HEK293 (cell line): Measurements from ENCODE around the gene RYR2.

Source experiments
- HOXC10 ChIP-seq: sonication (generic); formaldehyde crosslinking; IDR thresholded peaks from 2 replicates; pipeline ENCODE4 v1.8.1; 2023; ENCODE audit warnings: mild to moderate bottlenecking, missing genetic modification reagents
- MEIS1 ChIP-seq: sonication (generic); formaldehyde crosslinking; IDR thresholded peaks from 2 replicates; pipeline ENCODE4 v1.8.1; 2022; ENCODE audit warnings: missing genetic modification reagents, mild to moderate bottlenecking, borderline replicate concordance
- ZNF544 ChIP-seq: fragments of 450-650 bp; formaldehyde crosslinking; IDR thresholded peaks from 2 replicates; pipeline ENCODE4 v1.5.0; 2017; ENCODE audit warnings: missing biosample characterization, missing genetic modification characterization
- TF ChIP-seq, protein P1 (sequence below): fragments of 450-650 bp; formaldehyde crosslinking; IDR thresholded peaks from 2 replicates; pipeline ENCODE4 v1.5.1; 2016; ENCODE audit warnings: missing biosample characterization, missing genetic modification characterization
- TF ChIP-seq, protein P2 (sequence below): fragments of 450-650 bp; formaldehyde crosslinking; IDR thresholded peaks from 2 replicates; pipeline ENCODE4 v1.5.1; 2016; ENCODE audit warnings: missing biosample characterization, missing genetic modification characterization

DNA sequence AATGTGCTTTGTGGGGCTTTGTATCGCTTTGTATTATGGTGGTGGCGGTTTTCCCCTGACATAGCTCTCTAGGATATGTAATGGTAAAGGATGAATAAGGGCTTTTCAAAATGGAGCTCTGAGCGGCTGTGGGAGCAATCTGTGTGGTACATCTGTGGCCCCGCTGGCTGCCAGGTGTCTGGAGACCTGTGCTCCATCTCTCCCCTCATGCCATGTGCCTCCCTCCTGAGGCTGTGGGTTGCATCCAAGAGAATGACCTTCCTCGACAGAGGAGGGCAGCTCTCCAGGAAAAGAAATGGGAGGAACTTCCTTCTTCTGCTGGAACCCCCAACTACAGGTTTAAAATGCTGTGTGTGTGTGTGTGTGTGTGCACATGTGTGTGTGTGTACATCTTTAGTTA is 78.7 kb downstream of the RYR2 start:
- TF ChIP-seq, protein P1, sequence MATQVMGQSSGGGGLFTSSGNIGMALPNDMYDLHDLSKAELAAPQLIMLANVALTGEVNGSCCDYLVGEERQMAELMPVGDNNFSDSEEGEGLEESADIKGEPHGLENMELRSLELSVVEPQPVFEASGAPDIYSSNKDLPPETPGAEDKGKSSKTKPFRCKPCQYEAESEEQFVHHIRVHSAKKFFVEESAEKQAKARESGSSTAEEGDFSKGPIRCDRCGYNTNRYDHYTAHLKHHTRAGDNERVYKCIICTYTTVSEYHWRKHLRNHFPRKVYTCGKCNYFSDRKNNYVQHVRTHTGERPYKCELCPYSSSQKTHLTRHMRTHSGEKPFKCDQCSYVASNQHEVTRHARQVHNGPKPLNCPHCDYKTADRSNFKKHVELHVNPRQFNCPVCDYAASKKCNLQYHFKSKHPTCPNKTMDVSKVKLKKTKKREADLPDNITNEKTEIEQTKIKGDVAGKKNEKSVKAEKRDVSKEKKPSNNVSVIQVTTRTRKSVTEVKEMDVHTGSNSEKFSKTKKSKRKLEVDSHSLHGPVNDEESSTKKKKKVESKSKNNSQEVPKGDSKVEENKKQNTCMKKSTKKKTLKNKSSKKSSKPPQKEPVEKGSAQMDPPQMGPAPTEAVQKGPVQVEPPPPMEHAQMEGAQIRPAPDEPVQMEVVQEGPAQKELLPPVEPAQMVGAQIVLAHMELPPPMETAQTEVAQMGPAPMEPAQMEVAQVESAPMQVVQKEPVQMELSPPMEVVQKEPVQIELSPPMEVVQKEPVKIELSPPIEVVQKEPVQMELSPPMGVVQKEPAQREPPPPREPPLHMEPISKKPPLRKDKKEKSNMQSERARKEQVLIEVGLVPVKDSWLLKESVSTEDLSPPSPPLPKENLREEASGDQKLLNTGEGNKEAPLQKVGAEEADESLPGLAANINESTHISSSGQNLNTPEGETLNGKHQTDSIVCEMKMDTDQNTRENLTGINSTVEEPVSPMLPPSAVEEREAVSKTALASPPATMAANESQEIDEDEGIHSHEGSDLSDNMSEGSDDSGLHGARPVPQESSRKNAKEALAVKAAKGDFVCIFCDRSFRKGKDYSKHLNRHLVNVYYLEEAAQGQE (tag by site-specific recombination) = no peak
- TF ChIP-seq HOXC10 (CRISPR knock-in tag) (no peak), ZNF544 (no peak), MEIS1 (CRISPR knock-in tag) (no peak)
- TF ChIP-seq, protein P2, sequence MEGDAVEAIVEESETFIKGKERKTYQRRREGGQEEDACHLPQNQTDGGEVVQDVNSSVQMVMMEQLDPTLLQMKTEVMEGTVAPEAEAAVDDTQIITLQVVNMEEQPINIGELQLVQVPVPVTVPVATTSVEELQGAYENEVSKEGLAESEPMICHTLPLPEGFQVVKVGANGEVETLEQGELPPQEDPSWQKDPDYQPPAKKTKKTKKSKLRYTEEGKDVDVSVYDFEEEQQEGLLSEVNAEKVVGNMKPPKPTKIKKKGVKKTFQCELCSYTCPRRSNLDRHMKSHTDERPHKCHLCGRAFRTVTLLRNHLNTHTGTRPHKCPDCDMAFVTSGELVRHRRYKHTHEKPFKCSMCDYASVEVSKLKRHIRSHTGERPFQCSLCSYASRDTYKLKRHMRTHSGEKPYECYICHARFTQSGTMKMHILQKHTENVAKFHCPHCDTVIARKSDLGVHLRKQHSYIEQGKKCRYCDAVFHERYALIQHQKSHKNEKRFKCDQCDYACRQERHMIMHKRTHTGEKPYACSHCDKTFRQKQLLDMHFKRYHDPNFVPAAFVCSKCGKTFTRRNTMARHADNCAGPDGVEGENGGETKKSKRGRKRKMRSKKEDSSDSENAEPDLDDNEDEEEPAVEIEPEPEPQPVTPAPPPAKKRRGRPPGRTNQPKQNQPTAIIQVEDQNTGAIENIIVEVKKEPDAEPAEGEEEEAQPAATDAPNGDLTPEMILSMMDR (tag by site-specific recombination) = no peak
